ENCODE results near the gene TBC1D9. TPM values are rescaled to one million over a fixed set of nuclear protein-coding genes. Genes with fewer than 3 reads are reported as not detected.

The TBC1D9 gene
- total RNA-seq, 3 donors from 2014 or later: 28.3 to 195 (median 152) TPM

DNA sequence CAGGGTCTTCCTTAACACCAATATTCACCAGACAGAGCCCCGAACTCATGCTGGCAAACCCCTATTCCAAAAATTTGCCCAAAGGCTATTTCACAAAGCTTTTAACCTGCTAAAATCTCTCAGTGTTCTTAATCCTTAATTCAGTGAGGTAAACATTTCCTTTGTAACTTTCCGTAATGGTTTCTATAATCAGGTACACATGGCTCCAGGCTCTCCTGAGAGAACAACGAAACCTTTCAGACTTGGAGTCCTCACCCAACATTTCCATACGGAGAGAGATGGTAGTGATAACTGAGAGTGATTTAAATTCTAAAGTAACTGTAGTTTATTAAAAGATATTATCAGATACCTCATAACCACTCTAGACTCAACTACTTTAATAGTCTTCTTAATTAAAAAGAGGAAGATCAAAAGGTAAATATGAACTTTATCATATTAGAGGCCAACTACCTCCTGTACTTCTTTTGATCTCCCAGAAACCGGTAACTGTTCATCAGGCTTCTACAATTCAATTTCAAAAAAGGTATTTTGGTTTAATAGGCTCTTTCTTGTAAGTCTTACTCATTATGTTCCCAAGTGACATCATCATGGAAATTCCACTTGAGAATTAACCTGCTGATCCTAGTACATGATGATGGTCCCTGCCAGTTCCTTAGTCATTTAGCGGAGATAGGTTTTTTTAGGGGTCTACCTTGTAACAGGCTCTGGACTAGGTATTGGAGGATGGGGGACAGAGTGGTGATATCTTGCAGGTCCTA, 96.1 kb downstream of the TBC1D9 start:
- intact Hi-C loops (cut with DNase I; ENCODE audit: low total_unique reads): no loop called here
- Histone ChIP-seq H3K4me1 (peaks cover 0 to 6% of the 10 kb centered on the region in 2 donors), H3K27ac (peak overlapping the region; percentile 61 to 85), H3K36me3 (peaks cover 19% of the 10 kb centered on the region), H3K4me3 (no peak overlapping the region), H3K27me3 (no peaks in the 10 kb centered on the region), H3K9me3 (no peaks in the 10 kb centered on the region)
- no peak for TF ChIP-seq POLR2A (IDR thresholded peaks at IDR 0.05)
- TF ChIP-seq POLR2AphosphoS5 (IDR thresholded peaks at IDR 0.05): no peak
- no peak for TF ChIP-seq CTCF (IDR thresholded peaks at IDR 0.05)
- DNase-seq (ENCODE audit: low spot score in 2 of 2): no peak

- TF ChIP-seq POLR2A (IDR thresholded peaks at IDR 0.05): no peak
- TF ChIP-seq CTCF (IDR thresholded peaks at IDR 0.05): no peak
- no peak for TF ChIP-seq POLR2AphosphoS5 (IDR thresholded peaks at IDR 0.05)
- Histone ChIP-seq H3K27ac (peak overlapping the region in 1 of 2 donors; percentile 59), H3K9me3 (no peaks in the 10 kb centered on the region), H3K4me1 (peaks cover 0 to under 1% of the 10 kb centered on the region in 2 donors), H3K36me3 (peaks cover 19% of the 10 kb centered on the region), H3K27me3 (no peaks in the 10 kb centered on the region), H3K4me3 (no peak overlapping the region)
- intact Hi-C loops (cut with DNase I; ENCODE audit: low total_unique reads): no loop called here
- no peak for DNase-seq (ENCODE audit: low spot score in 2 of 2)
Measured at GRCh38 chr4:140654495-140654814, 101.7 kb downstream of the TBC1D9 start.

GRCh38 chr4:140653718-140654494, 102.3 kb downstream of the TBC1D9 start:
- Histone ChIP-seq H3K27ac (peak overlapping the region; percentile 59 to 72), H3K4me1 (no peaks in the 10 kb centered on the region), H3K27me3 (no peaks in the 10 kb centered on the region), H3K36me3 (peaks cover 16% of the 10 kb centered on the region), H3K9me3 (no peaks in the 10 kb centered on the region), H3K4me3 (peak overlapping the region in 2 of 3 donors; percentile 8 to 46)
- TF ChIP-seq POLR2AphosphoS5 (IDR thresholded peaks at IDR 0.05) (no peak), POLR2A (IDR thresholded peaks at IDR 0.05) (no peak), CTCF (IDR thresholded peaks at IDR 0.05) (no peak)
- intact Hi-C loops (cut with DNase I; ENCODE audit: low total_unique reads): no loop called here
- DNase-seq (ENCODE audit: low spot score in 2 of 2): no peak

- no peaks in the 10 kb centered on the region for H3K9me3 ChIP-seq
- no peaks in the 10 kb centered on the region for H3K27me3 ChIP-seq
- peaks cover 16% of the 10 kb centered on the region for H3K36me3 ChIP-seq
- no peak overlapping the region for H3K4me3 ChIP-seq
- intact Hi-C loops (cut with DNase I; ENCODE audit: low total_unique reads): no loop called here
- H3K27ac ChIP-seq: no peak overlapping the region
- H3K4me1 ChIP-seq: no peaks in the 10 kb centered on the region
- TF ChIP-seq POLR2AphosphoS5 (IDR thresholded peaks at IDR 0.05) (no peak), CTCF (IDR thresholded peaks at IDR 0.05) (no peak), POLR2A (IDR thresholded peaks at IDR 0.05) (no peak)
- DNase-seq (ENCODE audit: low spot score in 2 of 2): no peak
Measured at GRCh38 chr4:140652601-140653000, 103.6 kb downstream of the TBC1D9 start.

DNA sequence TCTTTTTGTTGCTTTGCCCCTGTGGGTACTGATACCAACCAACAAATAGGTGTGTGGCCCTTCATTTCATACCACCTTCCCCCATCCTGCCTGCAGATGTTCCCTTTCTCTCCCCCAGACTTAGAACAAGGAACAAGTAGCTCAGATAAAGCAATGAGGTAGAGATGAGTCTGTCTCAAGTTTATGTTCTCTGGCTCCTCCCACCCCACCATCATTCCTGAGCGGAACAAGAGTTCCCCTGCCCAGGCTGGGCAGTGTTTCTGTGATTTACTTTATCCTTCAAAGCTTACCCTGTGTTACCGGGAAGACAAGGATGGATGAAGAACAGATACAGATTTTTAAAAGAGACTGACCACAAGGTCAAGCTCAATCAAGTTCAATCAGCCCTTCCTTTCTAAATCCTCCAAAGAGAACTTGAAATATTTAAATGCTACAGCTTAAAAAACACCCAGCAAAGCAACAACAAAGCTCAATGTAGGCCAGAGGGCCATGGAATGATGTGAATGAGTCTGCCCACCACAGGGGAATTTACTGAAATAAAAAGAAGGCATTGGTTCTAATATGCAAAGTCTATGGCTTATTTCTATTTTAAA, 107.4 kb downstream of the TBC1D9 start:
- Histone ChIP-seq H3K36me3 (peaks cover 6% of the 10 kb centered on the region), H3K27me3 (no peaks in the 10 kb centered on the region), H3K27ac (peak overlapping the region; percentile 30 to 50), H3K9me3 (no peaks in the 10 kb centered on the region), H3K4me1 (no peaks in the 10 kb centered on the region), H3K4me3 (no peak overlapping the region)
- no peak for DNase-seq (ENCODE audit: low spot score in 2 of 2)
- TF ChIP-seq POLR2A (IDR thresholded peaks at IDR 0.05) (no peak), CTCF (IDR thresholded peaks at IDR 0.05) (no peak), POLR2AphosphoS5 (IDR thresholded peaks at IDR 0.05) (no peak)
- intact Hi-C loops (cut with DNase I; ENCODE audit: low total_unique reads): no loop called here
